ENCODE data around the gene MYO5B. TPM values are rescaled to one million over a fixed set of nuclear protein-coding genes. Genes with fewer than 3 reads are reported as not detected.
A peak's percentile ranks its signal among the peaks of the same experiment; 100 is the strongest.

Gene MYO5B
- total and polyA plus RNA-seq, 4 donors, result 0.92 to 20.3 (median 2.9) TPM

- Histone ChIP-seq H3K36me3 (ENCODE audit: control insufficient read depth in 1 of 2, insufficient read depth in 2 of 2, low read length in 1 of 2) (no peaks in the 10 kb centered on the region), H3K27ac (ENCODE audit: low read depth in 1 of 2, low read length in 2 of 2) (no peak overlapping the region), H3K4me1 (ENCODE audit: control insufficient read depth in 1 of 2, insufficient read depth in 2 of 2, low read length in 2 of 2) (peaks cover 0 to 1% of the 10 kb centered on the region in 2 donors), H3K27me3 (ENCODE audit: control insufficient read depth in 1 of 2, insufficient read depth in 2 of 2, low read length in 1 of 2) (no peaks in the 10 kb centered on the region), H3K4me3 (ENCODE audit: low read length in 2 of 2) (no peak overlapping the region), H3K9me3 (ENCODE audit: control insufficient read depth, low read length) (no peaks in the 10 kb centered on the region)
- no peak for DNase-seq
- WGBS, 2 donors, result 73 to 74% methylated on average over 4 of the region's 4 CpGs
- intact Hi-C loops (cut with DNase I), result no loop called here
- ATAC-seq (ENCODE audit: low FRiP score), result no peak
These were observed 164.8 kb downstream of the MYO5B start for GRCh38 chr18:50030146-50030545.

- intact Hi-C loops (cut with DNase I), result no loop called here
- Histone ChIP-seq H3K9me3 (ENCODE audit: control insufficient read depth, low read length) (no peaks in the 10 kb centered on the region), H3K36me3 (ENCODE audit: control insufficient read depth in 1 of 2, insufficient read depth in 2 of 2, low read length in 1 of 2) (no peaks in the 10 kb centered on the region), H3K4me1 (ENCODE audit: control insufficient read depth in 1 of 2, insufficient read depth in 2 of 2, low read length in 2 of 2) (peaks cover 0 to 1% of the 10 kb centered on the region in 2 donors), H3K27me3 (ENCODE audit: control insufficient read depth in 1 of 2, insufficient read depth in 2 of 2, low read length in 1 of 2) (no peaks in the 10 kb centered on the region), H3K4me3 (ENCODE audit: low read length in 2 of 2) (no peak overlapping the region), H3K27ac (ENCODE audit: low read depth in 1 of 2, low read length in 2 of 2) (no peak overlapping the region)
- WGBS, 2 donors, result 91 to 92% methylated on average over 2 of the region's 2 CpGs
- DNase-seq (no peak), ATAC-seq (ENCODE audit: low FRiP score) (no peak)
These were observed 167.0 kb downstream of the MYO5B start for GRCh38 chr18:50027996-50028395.

GRCh38 chr18:50024466-50024865 lies 170.5 kb downstream of the MYO5B start:
- Histone ChIP-seq H3K4me3 (ENCODE audit: low read length in 2 of 2) (no peak overlapping the region), H3K27ac (ENCODE audit: low read depth in 1 of 2, low read length in 2 of 2) (no peak overlapping the region), H3K9me3 (ENCODE audit: control insufficient read depth, low read length) (no peaks in the 10 kb centered on the region), H3K4me1 (ENCODE audit: control insufficient read depth in 1 of 2, insufficient read depth in 2 of 2, low read length in 2 of 2) (peaks cover 0 to 1% of the 10 kb centered on the region in 2 donors), H3K27me3 (ENCODE audit: control insufficient read depth in 1 of 2, insufficient read depth in 2 of 2, low read length in 1 of 2) (no peaks in the 10 kb centered on the region), H3K36me3 (ENCODE audit: control insufficient read depth in 1 of 2, insufficient read depth in 2 of 2, low read length in 1 of 2) (peaks cover 0 to 2% of the 10 kb centered on the region in 2 donors)
- intact Hi-C loops (cut with DNase I), result no loop called here
- no peak for ATAC-seq (ENCODE audit: low FRiP score)
- DNase-seq, result no peak
- WGBS, 2 donors, result 62 to 73% methylated on average over 3 of the region's 3 CpGs

- no peak for ATAC-seq (ENCODE audit: low FRiP score)
- H3K36me3 ChIP-seq (ENCODE audit: control insufficient read depth in 1 of 2, insufficient read depth in 2 of 2, low read length in 1 of 2), result peaks cover 0 to 2% of the 10 kb centered on the region in 2 donors
- no peak for DNase-seq
- 97 to 98% methylated on average over 3 of the region's 3 CpGs for WGBS, 2 donors
- intact Hi-C loops (cut with DNase I), result no loop called here
- H3K27ac ChIP-seq (ENCODE audit: low read depth in 1 of 2, low read length in 2 of 2), result no peak overlapping the region
- H3K9me3 ChIP-seq (ENCODE audit: control insufficient read depth, low read length), result no peaks in the 10 kb centered on the region
- H3K27me3 ChIP-seq (ENCODE audit: control insufficient read depth in 1 of 2, insufficient read depth in 2 of 2, low read length in 1 of 2), result no peaks in the 10 kb centered on the region
- no peak overlapping the region for H3K4me3 ChIP-seq (ENCODE audit: low read length in 2 of 2)
- H3K4me1 ChIP-seq (ENCODE audit: control insufficient read depth in 1 of 2, insufficient read depth in 2 of 2, low read length in 2 of 2), result peaks cover 0 to 1% of the 10 kb centered on the region in 2 donors
These were observed 172.0 kb downstream of the MYO5B start for GRCh38 chr18:50022985-50023384.

- Histone ChIP-seq H3K4me3 (ENCODE audit: low read length in 2 of 2) (no peak overlapping the region), H3K4me1 (ENCODE audit: control insufficient read depth in 1 of 2, insufficient read depth in 2 of 2, low read length in 2 of 2) (no peaks in the 10 kb centered on the region), H3K9me3 (ENCODE audit: control insufficient read depth, low read length) (no peaks in the 10 kb centered on the region), H3K27me3 (ENCODE audit: control insufficient read depth in 1 of 2, insufficient read depth in 2 of 2, low read length in 1 of 2) (no peaks in the 10 kb centered on the region), H3K36me3 (ENCODE audit: control insufficient read depth in 1 of 2, insufficient read depth in 2 of 2, low read length in 1 of 2) (no peaks in the 10 kb centered on the region), H3K27ac (ENCODE audit: low read depth in 1 of 2, low read length in 2 of 2) (no peak overlapping the region)
- DNase-seq (no peak), ATAC-seq (ENCODE audit: low FRiP score) (no peak)
- intact Hi-C loops (cut with DNase I), result no loop called here
- 88% methylated on average over 4 of the region's 4 CpGs for WGBS, 2 donors
These were observed 180.3 kb downstream of the MYO5B start for GRCh38 chr18:50014606-50015005.

GRCh38 chr18:50013363-50014138 lies 181.4 kb downstream of the MYO5B start:
- H3K9me3 ChIP-seq (ENCODE audit: control insufficient read depth, low read length), result no peaks in the 10 kb centered on the region
- intact Hi-C loops (cut with DNase I), result no loop called here
- no peak overlapping the region for H3K4me3 ChIP-seq (ENCODE audit: low read length in 2 of 2)
- 87% methylated on average over 8 of the region's 8 CpGs for WGBS, 2 donors
- no peaks in the 10 kb centered on the region for H3K27me3 ChIP-seq (ENCODE audit: control insufficient read depth in 1 of 2, insufficient read depth in 2 of 2, low read length in 1 of 2)
- no peak for ATAC-seq (ENCODE audit: low FRiP score)
- DNase-seq, result no peak
- H3K27ac ChIP-seq (ENCODE audit: low read depth in 1 of 2, low read length in 2 of 2), result no peak overlapping the region
- H3K4me1 ChIP-seq (ENCODE audit: control insufficient read depth in 1 of 2, insufficient read depth in 2 of 2, low read length in 2 of 2), result no peaks in the 10 kb centered on the region
- H3K36me3 ChIP-seq (ENCODE audit: control insufficient read depth in 1 of 2, insufficient read depth in 2 of 2, low read length in 1 of 2), result no peaks in the 10 kb centered on the region

GRCh38 chr18:50011813-50012435 lies 183.0 kb downstream of the MYO5B start:
- DNase-seq (no peak), ATAC-seq (ENCODE audit: low FRiP score) (no peak)
- Histone ChIP-seq H3K9me3 (ENCODE audit: control insufficient read depth, low read length) (no peaks in the 10 kb centered on the region), H3K4me3 (ENCODE audit: low read length in 2 of 2) (no peak overlapping the region), H3K36me3 (ENCODE audit: control insufficient read depth in 1 of 2, insufficient read depth in 2 of 2, low read length in 1 of 2) (no peaks in the 10 kb centered on the region), H3K4me1 (ENCODE audit: control insufficient read depth in 1 of 2, insufficient read depth in 2 of 2, low read length in 2 of 2) (no peaks in the 10 kb centered on the region), H3K27ac (ENCODE audit: low read depth in 1 of 2, low read length in 2 of 2) (peak overlapping the region; percentile 50 to 87), H3K27me3 (ENCODE audit: control insufficient read depth in 1 of 2, insufficient read depth in 2 of 2, low read length in 1 of 2) (no peaks in the 10 kb centered on the region)
- intact Hi-C loops (cut with DNase I), result loop anchor here in 1 of 2 donors (2.0 kb wide), 1 partner anchor 183 kb away; the partner anchor contains the start of gene MYO5B
- 23% methylated on average over 4 of the region's 4 CpGs for WGBS, 2 donors

GRCh38 chr18:50009773-50010335 lies 185.1 kb downstream of the MYO5B start:
- peak in 1 of 2 donors; percentile 51 for DNase-seq
- intact Hi-C loops (cut with DNase I), result loop anchor here in 1 of 2 donors (2.0 kb wide), 1 partner anchor 185 kb away; the partner anchor contains the start of gene MYO5B
- Histone ChIP-seq H3K4me1 (ENCODE audit: control insufficient read depth in 1 of 2, insufficient read depth in 2 of 2, low read length in 2 of 2) (no peaks in the 10 kb centered on the region), H3K36me3 (ENCODE audit: control insufficient read depth in 1 of 2, insufficient read depth in 2 of 2, low read length in 1 of 2) (no peaks in the 10 kb centered on the region), H3K9me3 (ENCODE audit: control insufficient read depth, low read length) (no peaks in the 10 kb centered on the region), H3K4me3 (ENCODE audit: low read length in 2 of 2) (no peak overlapping the region), H3K27me3 (ENCODE audit: control insufficient read depth in 1 of 2, insufficient read depth in 2 of 2, low read length in 1 of 2) (no peaks in the 10 kb centered on the region), H3K27ac (ENCODE audit: low read depth in 1 of 2, low read length in 2 of 2) (no peak overlapping the region)
- peak; percentile 43 for ATAC-seq (ENCODE audit: low FRiP score)
- WGBS, 2 donors, result 91 to 96% methylated on average over 3 of the region's 3 CpGs
